NCI-H1436 (cell line): Measurements from ENCODE around the gene ACTMAP.
"Not testable (repeated sequence)": the region's sequence is repeated elsewhere in the genome, so short reads cannot be mapped to it uniquely, and the experiment has no call there.

Experiments used
- DNase-seq: peaks from one replicate; lab custom pipeline; 2025; lab: John Stamatoyannopoulos, UW

Gene ACTMAP

GRCh38 chr19:40750058-40750873 is at the start of gene ACTMAP:
ACTMAP (minus strand) TSS chr19:40750477; CDS start chr19:40749803, 674 bp downstream.
- peak; percentile 100 for DNase-seq

DNA sequence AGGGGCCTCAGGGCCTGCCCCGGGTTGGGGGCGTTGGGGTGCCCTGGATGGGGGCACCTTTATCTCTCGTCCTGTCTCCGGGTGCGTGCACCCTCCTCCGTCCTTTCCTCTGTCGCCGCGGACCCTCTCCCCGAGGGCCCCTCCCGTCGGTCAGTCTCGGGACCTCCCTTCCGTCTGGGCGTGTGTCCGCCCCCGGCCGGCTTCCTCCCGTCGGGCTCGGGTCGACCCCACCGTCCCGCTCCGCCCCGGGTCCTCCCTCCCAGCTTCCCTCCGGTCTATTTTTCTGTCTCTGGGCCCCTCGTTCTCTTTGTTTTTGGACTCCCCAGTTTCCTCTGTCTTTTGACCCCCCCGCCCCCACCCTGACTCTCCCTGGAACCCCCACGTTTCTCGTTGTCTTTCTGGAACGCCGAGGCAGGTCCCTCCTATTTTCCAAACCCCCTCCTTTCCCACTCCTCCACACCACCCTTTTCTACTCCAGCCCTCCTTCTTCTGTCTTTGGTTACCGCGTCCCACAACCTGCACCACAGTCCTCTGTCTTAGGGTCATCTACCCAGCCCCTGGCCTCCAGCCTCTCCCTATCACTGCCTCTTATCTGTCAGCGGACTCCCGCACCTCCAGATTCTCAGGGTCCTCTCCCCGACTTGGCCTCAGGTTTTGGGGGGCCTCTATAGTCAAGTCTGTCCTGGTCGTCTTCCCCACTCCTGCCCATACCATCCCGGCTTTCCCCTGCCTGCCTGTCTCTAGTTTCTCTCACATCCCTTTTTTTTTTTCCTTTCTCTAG is 49.5 kb upstream of the ACTMAP start:
- no peak for DNase-seq

DNA sequence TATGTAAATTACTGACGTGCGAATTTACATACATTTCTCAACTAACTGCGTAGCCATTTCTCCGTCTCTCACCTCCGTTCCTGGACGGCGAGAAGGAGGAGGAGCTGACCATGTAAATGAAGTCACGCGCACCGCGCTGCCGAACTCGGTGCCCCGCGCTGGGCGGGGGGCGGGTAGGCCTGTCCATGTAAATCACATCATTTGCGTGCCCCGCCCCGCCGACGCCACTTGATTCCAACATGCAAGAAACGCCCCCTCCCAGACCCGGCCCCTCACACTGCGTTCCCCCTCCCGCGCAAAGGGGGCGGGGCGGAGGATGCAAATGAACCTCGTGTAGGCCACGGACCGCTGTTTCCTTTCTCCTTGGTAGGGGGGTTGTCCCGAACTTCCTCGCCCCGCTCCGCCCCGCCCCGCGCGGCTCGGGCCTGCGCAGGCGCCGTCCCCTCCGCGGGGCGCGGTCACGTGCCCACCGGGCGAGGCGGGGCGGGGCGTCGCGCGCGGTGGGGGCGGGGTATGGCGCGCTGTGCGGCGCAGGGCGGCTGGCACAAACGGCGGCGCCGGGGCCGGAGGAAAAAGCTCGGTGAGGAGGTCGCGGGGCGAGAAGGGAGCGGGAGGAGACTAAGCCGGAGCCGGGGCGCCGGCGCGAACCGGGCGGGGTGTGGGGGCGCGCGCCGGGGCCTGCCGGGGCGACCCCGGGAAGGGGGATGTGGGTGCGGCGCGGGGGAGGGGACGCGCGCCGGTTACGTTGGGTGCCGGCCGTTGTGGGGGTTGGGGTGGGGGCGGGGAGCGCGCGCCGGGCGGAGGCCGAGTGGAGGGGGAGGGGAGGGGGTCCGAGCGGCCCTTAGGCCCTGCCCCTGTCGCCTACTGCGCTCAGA is 48.6 kb upstream of the ACTMAP start, which contains the start of gene EGLN2:
Gene EGLN2, plus strand, starts transcription at position 509 of the 875 bp plus-strand sequence. CDS start 1,382 bp downstream, outside the sequence.
- peak; percentile 99 for DNase-seq

GRCh38 chr19:40797963-40798682 is 47.8 kb upstream of the ACTMAP start:
- DNase-seq: peak; percentile 30

DNA sequence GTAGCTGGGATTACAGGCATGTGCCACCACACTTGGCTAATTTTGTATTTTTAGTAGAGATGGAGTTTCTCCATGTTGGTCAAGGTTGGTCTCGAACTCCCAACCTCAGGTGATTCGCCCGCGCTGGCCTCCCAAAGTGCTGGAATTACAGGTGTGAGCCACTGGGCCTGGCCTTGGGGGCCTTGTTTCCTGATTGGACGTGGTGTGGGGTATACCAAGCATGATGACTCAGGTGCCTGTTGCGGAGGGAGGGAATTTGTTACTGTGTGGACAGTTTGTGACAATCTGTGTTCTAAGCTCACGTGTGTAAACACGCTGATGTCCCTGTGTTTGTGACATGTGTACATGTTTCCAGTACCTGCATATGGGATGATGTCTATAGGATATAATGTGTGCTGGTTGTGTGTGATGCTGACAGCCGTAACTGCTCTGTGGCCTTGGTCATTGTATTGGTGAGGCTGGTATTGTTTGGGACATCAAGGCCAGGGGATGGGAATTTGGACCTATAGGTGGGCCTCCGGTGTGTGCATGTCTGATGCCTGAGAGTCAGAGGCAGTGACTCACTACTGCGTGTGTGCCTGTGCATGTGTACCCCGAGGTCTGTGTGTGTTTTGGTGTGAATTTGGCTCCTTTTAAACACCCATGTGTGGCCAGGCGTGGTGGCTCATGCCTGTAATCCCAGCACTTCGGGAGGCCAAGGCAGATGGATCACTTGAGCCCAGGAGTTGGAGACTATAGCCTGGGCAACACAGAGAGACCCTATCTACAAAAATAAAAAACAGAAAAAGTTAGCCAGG is 47.1 kb upstream of the ACTMAP start:
- no peak for DNase-seq

- DNase-seq: no peak
Measured at GRCh38 chr19:40791996-40792395, 41.7 kb upstream of the ACTMAP start.

- no peak for DNase-seq
Measured at GRCh38 chr19:40791349-40791748, 41.1 kb upstream of the ACTMAP start.

- DNase-seq: no peak
Measured at GRCh38 chr19:40786060-40787037, 36.1 kb upstream of the ACTMAP start.

DNA sequence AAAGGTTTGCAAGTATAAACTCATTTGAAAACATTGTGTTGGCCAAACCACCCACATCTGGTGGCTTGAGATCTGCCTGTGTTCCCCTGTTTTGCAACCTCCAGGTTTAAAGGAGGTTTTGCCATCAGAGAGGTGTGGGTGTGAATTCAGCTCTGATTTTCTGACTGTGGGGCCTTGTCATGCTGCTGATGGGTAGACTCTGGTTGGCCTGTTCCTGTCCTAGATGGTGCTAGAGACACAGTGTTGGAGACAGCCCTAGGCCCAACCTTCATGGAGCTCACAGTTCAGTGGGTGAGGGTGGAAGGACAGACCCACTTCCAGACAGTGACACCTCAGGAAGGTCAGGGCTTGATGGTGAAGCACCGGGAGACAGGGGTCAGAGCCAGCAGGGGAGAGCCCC is 35.2 kb upstream of the ACTMAP start:
- no peak for DNase-seq

DNA sequence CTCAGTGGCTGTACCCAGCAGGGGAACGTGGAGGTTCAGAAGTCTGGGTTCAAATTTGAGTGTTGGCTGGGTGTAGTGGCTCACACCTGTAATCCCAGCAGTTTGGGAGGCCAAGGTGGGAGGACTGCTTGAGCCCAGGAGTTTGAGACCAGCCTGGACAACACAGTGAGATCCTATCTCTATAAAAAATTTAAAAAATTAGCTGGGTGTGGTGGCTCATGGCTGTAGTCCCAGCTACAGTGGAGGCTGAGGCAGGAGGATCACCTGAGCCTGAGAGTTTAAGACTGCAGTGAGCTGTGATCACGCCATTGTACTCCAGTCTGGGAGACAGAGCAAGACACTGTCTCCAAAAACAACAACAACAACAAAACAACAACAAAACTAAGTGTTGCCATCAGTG is 33.9 kb upstream of the ACTMAP start:
- DNase-seq: not testable (repeated sequence)

- DNase-seq: no peak
Measured at GRCh38 chr19:40783711-40784110, 33.4 kb upstream of the ACTMAP start.

GRCh38 chr19:40781140-40781539 is 30.9 kb upstream of the ACTMAP start:
- no peak for DNase-seq

DNA sequence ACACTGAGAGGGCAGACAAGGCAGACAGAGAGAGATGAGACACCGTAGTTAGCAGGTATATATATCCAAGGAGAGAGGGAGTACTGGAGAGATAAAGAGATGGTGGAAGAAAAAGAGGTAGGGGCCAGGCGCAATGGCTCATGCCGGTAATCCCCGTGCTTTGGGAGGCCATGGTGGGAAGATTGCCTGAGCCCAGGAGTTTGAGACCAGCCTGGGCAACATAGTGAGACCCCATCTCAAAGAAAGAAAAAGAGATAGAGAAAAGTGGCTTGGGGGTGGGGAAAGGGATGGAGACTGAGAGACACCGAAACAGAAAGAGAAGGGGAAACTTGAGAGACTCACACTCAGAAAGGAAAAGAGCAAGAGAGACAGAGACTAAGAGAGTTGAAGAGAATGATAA is 30.3 kb upstream of the ACTMAP start:
- no peak for DNase-seq

GRCh38 chr19:40778706-40779284 is 28.5 kb upstream of the ACTMAP start:
- no peak for DNase-seq

- peak; percentile 100 for DNase-seq
Measured at GRCh38 chr19:40777937-40778705, 27.8 kb upstream of the ACTMAP start, which contains the start of gene RAB4B. RAB4B (plus strand) TSS chr19:40778247; CDS start chr19:40778376, 129 bp downstream.

DNA sequence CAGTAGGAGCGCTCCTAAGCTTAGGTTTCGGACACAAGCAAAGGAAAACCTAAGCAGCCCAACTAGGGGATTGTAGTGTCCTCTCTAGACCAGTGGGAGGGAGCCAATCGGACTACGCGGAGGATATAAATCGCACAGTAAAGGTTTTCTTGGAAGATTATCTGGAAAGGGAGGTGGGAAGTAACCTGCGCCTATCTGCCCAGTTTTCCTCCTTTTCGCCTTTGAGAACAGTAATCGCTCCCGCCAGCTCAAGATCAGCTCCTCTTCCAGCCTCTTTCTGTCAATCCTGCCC is 27.3 kb upstream of the ACTMAP start:
- no peak for DNase-seq

DNA sequence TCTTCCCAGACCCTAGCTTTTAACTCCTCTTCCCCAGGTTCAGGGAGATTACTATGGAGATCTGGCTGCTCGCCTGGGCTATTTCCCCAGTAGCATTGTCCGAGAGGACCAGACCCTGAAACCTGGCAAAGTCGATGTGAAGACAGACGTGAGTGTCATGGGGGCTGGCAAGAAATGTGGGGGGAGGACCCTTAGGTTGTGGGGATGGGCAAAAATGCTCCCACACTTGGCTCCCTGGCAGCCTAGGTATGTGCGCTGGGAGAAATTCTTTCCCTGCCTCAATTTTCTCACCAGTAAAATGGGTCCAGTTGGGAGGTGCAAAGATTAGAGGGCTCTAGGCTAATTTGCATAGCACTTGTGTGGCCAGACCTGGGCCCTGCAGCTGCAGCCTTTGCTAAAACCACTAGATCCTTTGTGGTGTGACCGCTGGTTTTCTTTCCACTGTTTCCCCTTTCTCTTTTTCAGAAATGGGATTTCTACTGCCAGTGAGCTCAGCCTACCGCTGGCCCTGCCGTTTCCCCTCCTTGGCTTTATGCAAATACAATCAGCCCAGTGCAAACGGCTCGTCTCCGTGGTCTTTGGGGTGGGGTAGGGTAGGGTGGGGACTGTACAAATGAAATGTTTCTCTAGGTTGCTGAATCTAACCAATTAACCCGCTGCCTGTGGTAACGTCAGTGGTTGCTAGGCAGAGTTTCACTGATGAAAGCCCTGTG is 26.8 kb upstream of the ACTMAP start:
- DNase-seq: peak; percentile 92

GRCh38 chr19:40776364-40776763 is 26.1 kb upstream of the ACTMAP start:
- no peak for DNase-seq
